H1 (cell line): ENCODE data around the gene ELL. TPM values are rescaled to one million over a fixed set of nuclear protein-coding genes. Genes with fewer than 3 reads are reported as not detected.

Experiments used
- CTCF ChIA-PET: fragments of 300-600 bp; sonication (Branson Sonifier 250); formaldehyde crosslinking; loops from one replicate; lab custom pipeline; 2021; ENCODE audit not compliant: partially characterized antibody; lab: Charles Lee
- POLR2A ChIA-PET: fragments of 300-600 bp; sonication (Branson Sonifier 250); formaldehyde crosslinking; loops from one replicate; lab custom pipeline; 2021; ENCODE audit warnings: inconsistent platforms; ENCODE audit not compliant: partially characterized antibody; lab: Charles Lee
- DNase-seq, 2 experiments: peaks; one replicate each; pipeline versions ENCODE4 v3.0.0 to v3.0.0-alpha.2; 2010 to 2022; ENCODE audit warnings: low spot score in 2 of 2, low read depth in 1 of 2, mixed read lengths in 1 of 2
- FAIRE-seq: peaks from 2 replicates; lab custom pipeline; 2011; peaks lifted over from hg19 to GRCh38; lab: Jason Lieb, UNC
- H2AFZ ChIP-seq: 2 replicates; pipeline ENCODE4 v1.8.1; 2012; ENCODE audit warnings: low read length, inconsistent platforms
- H2AK5ac ChIP-seq: 2 replicates; pipeline ENCODE4 v1.6.1; 2013; ENCODE audit warnings: low read depth, low read length
- H2BK120ac ChIP-seq: replicated peaks from 2 replicates; pipeline ENCODE3; 2013; ENCODE audit warnings: low read depth, low read length, inconsistent platforms
- H2BK12ac ChIP-seq: 2 replicates; pipeline ENCODE4 v1.6.1; 2013; ENCODE audit warnings: low read depth, low read length
- H2BK15ac ChIP-seq: 2 replicates; pipeline ENCODE4 v1.6.1; 2013; ENCODE audit warnings: low read length
- H2BK20ac ChIP-seq: 2 replicates; pipeline ENCODE4 v1.6.1; 2013; ENCODE audit warnings: low read length
- H2BK5ac ChIP-seq: 2 replicates; pipeline ENCODE4 v1.6.1; 2013; ENCODE audit warnings: low read depth, low read length
- H3K14ac ChIP-seq: 2 replicates; pipeline ENCODE4 v1.6.1; 2013; ENCODE audit warnings: inconsistent platforms; ENCODE audit not compliant: insufficient read length
- H3K18ac ChIP-seq: 2 replicates; pipeline ENCODE4 v1.6.1; 2013; ENCODE audit warnings: low read length; ENCODE audit errors: extremely low read depth
- H3K23ac ChIP-seq: 2 replicates; pipeline ENCODE4 v1.6.1; 2013; ENCODE audit warnings: inconsistent platforms; ENCODE audit not compliant: insufficient read length
- H3K23me2 ChIP-seq: 2 replicates; pipeline ENCODE4 v1.6.1; 2013; ENCODE audit warnings: low read depth, low read length
- H3K27ac ChIP-seq: 2 replicates; pipeline ENCODE4 v1.6.1; 2011; ENCODE audit warnings: low read depth, low read length, inconsistent platforms
- H3K27me3 ChIP-seq, 4 experiments: replicated peaks in 1 of 4; 1 replicate in 1 of 4; 2 replicates in 3 of 4; pipeline versions ENCODE4 v1.6.1 to v1.8.1; 2011 to 2013; ENCODE audit warnings: low read length in 3 of 4, mild to moderate bottlenecking in 3 of 4, inconsistent platforms in 2 of 4, mixed read lengths in 2 of 4, moderate library complexity in 1 of 4; ENCODE audit not compliant: control insufficient read depth in 3 of 4, insufficient read depth in 3 of 4; ENCODE audit errors: extremely low read depth in 1 of 4
- H3K36me3 ChIP-seq, 4 experiments: 2 replicates each; pipeline versions ENCODE4 v1.6.1 to v1.8.1; 2011 to 2013; ENCODE audit warnings: mild to moderate bottlenecking in 4 of 4, low read length in 3 of 4, moderate library complexity in 2 of 4, control low read depth in 1 of 4, inconsistent platforms in 1 of 4; ENCODE audit not compliant: insufficient read depth in 4 of 4, control insufficient read depth in 2 of 4
- H3K4ac ChIP-seq: replicated peaks from 2 replicates; pipeline ENCODE3; 2013; ENCODE audit warnings: low read length, low read depth, mixed read lengths, inconsistent platforms; ENCODE audit not compliant: insufficient read length
- H3K4me1 ChIP-seq, 4 experiments: replicated peaks in 1 of 4; 1 replicate in 1 of 4; 2 replicates in 3 of 4; pipeline versions ENCODE4 v1.6.1 to v1.8.1; 2011 to 2013; ENCODE audit warnings: low read length in 3 of 4, inconsistent platforms in 2 of 4, mixed read lengths in 1 of 4; ENCODE audit not compliant: insufficient read depth in 4 of 4, control insufficient read depth in 3 of 4
- H3K4me2 ChIP-seq, 2 experiments: 2 replicates each; pipeline versions ENCODE4 v1.6.1 to v1.8.1; 2011 to 2013; ENCODE audit warnings: low read depth in 2 of 2, low read length in 2 of 2, control low read depth in 1 of 2, inconsistent platforms in 1 of 2, mild to moderate bottlenecking in 1 of 2; ENCODE audit not compliant: insufficient read depth in 1 of 2
- H3K4me3 ChIP-seq, 4 experiments: fragments of 200-600, 300-600 bp in 1 of 4; sonication (generic), shearing (Covaris generic), sonication (Bioruptor Twin) in 1 of 4; 2 replicates each; pipeline versions ENCODE4 v1.5.1 to v1.8.1; 2011 to 2016; ENCODE audit warnings: low read length in 4 of 4, low read depth in 3 of 4, control low read depth in 2 of 4, inconsistent platforms in 2 of 4, mild to moderate bottlenecking in 2 of 4, mixed read lengths in 1 of 4, moderate library complexity in 1 of 4; ENCODE audit not compliant: insufficient read depth in 2 of 4; ENCODE audit errors: extremely low read depth in 1 of 4
- H3K56ac ChIP-seq: replicated peaks from 2 replicates; pipeline ENCODE3; 2013; ENCODE audit warnings: low read depth, mild to moderate bottlenecking, mixed read lengths, low read length, inconsistent platforms; ENCODE audit not compliant: insufficient read length
- H3K79me1 ChIP-seq: 2 replicates; pipeline ENCODE4 v1.6.1; 2013; ENCODE audit warnings: low read depth, low read length, control low read depth
- H3K79me2 ChIP-seq, 2 experiments: 2 replicates each; pipeline versions ENCODE4 v1.6.1 to v1.8.1; 2012 to 2013; ENCODE audit warnings: low read length in 2 of 2, mild to moderate bottlenecking in 2 of 2, inconsistent platforms in 1 of 2; ENCODE audit not compliant: insufficient read depth in 2 of 2, control insufficient read depth in 1 of 2
- H3K9ac ChIP-seq, 4 experiments: replicated peaks in 1 of 4; 1 replicate in 1 of 4; 2 replicates in 3 of 4; pipeline versions ENCODE4 v1.6.1 to v1.8.1; 2011 to 2013; ENCODE audit warnings: low read depth in 3 of 4, low read length in 3 of 4, control low read depth in 2 of 4, mild to moderate bottlenecking in 2 of 4, moderate library complexity in 2 of 4, inconsistent platforms in 1 of 4; ENCODE audit errors: extremely low read depth in 1 of 4
- H3K9me3 ChIP-seq, 2 experiments: 2 replicates each; pipeline versions ENCODE4 v1.6.1 to v1.8.1; 2012 to 2013; ENCODE audit warnings: mild to moderate bottlenecking in 2 of 2, moderate library complexity in 2 of 2, control low read depth in 1 of 2, inconsistent platforms in 1 of 2, low read depth in 1 of 2, low read length in 1 of 2, mixed read lengths in 1 of 2; ENCODE audit not compliant: insufficient read depth in 2 of 2
- H4K20me1 ChIP-seq, 2 experiments: replicated peaks in 1 of 2; 2 replicates each; pipeline versions ENCODE3 to v1.8.1; 2011 to 2013; ENCODE audit warnings: inconsistent platforms in 2 of 2, low read length in 2 of 2, mild to moderate bottlenecking in 1 of 2; ENCODE audit not compliant: insufficient read depth in 2 of 2, control insufficient read depth in 1 of 2
- H4K5ac ChIP-seq: 2 replicates; pipeline ENCODE4 v1.6.1; 2013; ENCODE audit warnings: low read length, low read depth, mixed read lengths, inconsistent platforms; ENCODE audit not compliant: insufficient read length
- H4K8ac ChIP-seq: 2 replicates; pipeline ENCODE4 v1.8.0; 2013; ENCODE audit warnings: mild to moderate bottlenecking, moderate library complexity, low read length, inconsistent platforms; ENCODE audit not compliant: insufficient read depth; ENCODE audit errors: extremely low read depth
- H4K91ac ChIP-seq: replicated peaks from 2 replicates; pipeline ENCODE3; 2013; ENCODE audit warnings: low read length, mixed read lengths, inconsistent platforms; ENCODE audit not compliant: insufficient read length
- BCL11A ChIP-seq, 2 experiments: IDR thresholded peaks; one replicate each; pipeline ENCODE4 v1.6.1; 2011; ENCODE audit warnings: low read depth in 2 of 2, low read length in 2 of 2, mild to moderate bottlenecking in 2 of 2
- CBX5 ChIP-seq: fragments of 300-800, 300-1000 bp; sonication (generic); IDR thresholded peaks from 2 replicates; pipeline ENCODE4 v1.7.1; 2016; ENCODE audit warnings: antibody characterized with exemption, low read length, low read depth
- CHD1 ChIP-seq: IDR thresholded peaks from 2 replicates; pipeline ENCODE4 v1.6.1; 2012; ENCODE audit warnings: low read depth, low read length, improper control_type of control experiment
- CREB1 ChIP-seq: IDR thresholded peaks from 2 replicates; pipeline ENCODE4 v1.6.1; 2012; ENCODE audit warnings: inconsistent platforms
- EGR1 ChIP-seq: IDR thresholded peaks from 2 replicates; pipeline ENCODE4 v1.6.1; 2011; ENCODE audit warnings: low read depth, low read length, borderline replicate concordance
- HDAC2 ChIP-seq, 2 experiments: fragments of 300-600 bp in 1 of 2; sonication (generic) in 1 of 2; IDR thresholded peaks; 2 replicates each; pipeline ENCODE4 v1.6.1; 2011 to 2012; ENCODE audit warnings: low read depth in 2 of 2, low read length in 2 of 2, mild to moderate bottlenecking in 2 of 2, moderate library complexity in 2 of 2, borderline replicate concordance in 1 of 2, inconsistent platforms in 1 of 2
- JUN ChIP-seq: IDR thresholded peaks from 2 replicates; pipeline ENCODE4 v1.6.1; 2011; ENCODE audit warnings: low read depth, mild to moderate bottlenecking, improper control_type of control experiment, low read length
- KDM4A ChIP-seq: IDR thresholded peaks from one replicate; pipeline ENCODE4 v1.7.1; 2012; ENCODE audit warnings: low read depth, mild to moderate bottlenecking, moderate library complexity, low read length, inconsistent platforms; ENCODE audit not compliant: severe bottlenecking
- POLR2AphosphoS5 ChIP-seq: IDR thresholded peaks from 2 replicates; pipeline ENCODE4 v1.6.1; 2011; ENCODE audit warnings: low read depth, low read length
- RFX5 ChIP-seq: IDR thresholded peaks from 2 replicates; pipeline ENCODE4 v1.6.1; 2011; ENCODE audit warnings: low read depth, low read length, improper control_type of control experiment, borderline replicate concordance
- SP2 ChIP-seq: IDR thresholded peaks from 2 replicates; pipeline ENCODE4 v1.6.1; 2012; ENCODE audit warnings: mild to moderate bottlenecking, low read length, inconsistent platforms
- WGBS, 2 experiments: shearing (Covaris generic) in 1 of 2; methylation state at CpG; one replicate each; pipeline versions ENCODE4 v1.1.6 to v1.1.7; 2013 to 2015; ENCODE audit warnings: low lambda C conversion rate in 2 of 2, mixed read lengths in 2 of 2, inconsistent platforms in 1 of 2, low coverage in 1 of 2, missing lambda C conversion rate in 1 of 2; ENCODE audit not compliant: insufficient replicate concordance in 2 of 2, insufficient coverage in 1 of 2, insufficient read length in 1 of 2; ENCODE audit errors: extremely low coverage in 1 of 2, missing lambda C conversion rate in 1 of 2; 5-methylcytosine and 5-hydroxymethylcytosine counted together
- polyA plus RNA-seq, 7 experiments: library from polyadenylated mRNA; depleted of rRNA in 3 of 7; stranded (reverse) in 5 of 7; unstranded in 2 of 7; fragments of >200 nt in 5 of 7; fragments of 200-250 nt in 2 of 7; gene quantifications; 1 replicate in 5 of 7; 2 replicates in 1 of 7; 4 replicates in 1 of 7; pipeline versions ENCODE4 v1.2.1 to v1.2.3, GENCODE V29; 2011 to 2013; ENCODE audit warnings: missing spikeins in 2 of 7, mixed read lengths in 2 of 7
- total RNA-seq: library from RNA; stranded (reverse); fragmentation: NEBNext Ultra II Directional; extraction: Animal tissue kit (Norgen Biotek cat#: 25700); gene quantifications from 2 replicates; pipeline ENCODE4 v1.2.1, GENCODE V29; 2021
- TF ChIP-seq, protein P1 (sequence below): IDR thresholded peaks from 2 replicates; pipeline ENCODE4 v1.6.1; 2012; ENCODE audit warnings: inconsistent platforms
- TF ChIP-seq, protein P2 (sequence below): IDR thresholded peaks from 2 replicates; pipeline ENCODE4 v1.6.1; 2011; ENCODE audit warnings: low read length, improper control_type of control experiment

Gene ELL
- total and polyA plus RNA-seq, 2 of the 8 experiments (the other 6 are each of a cell fraction or from before 2014, with no cell fraction given), result 5.2 to 10.5 TPM

DNA sequence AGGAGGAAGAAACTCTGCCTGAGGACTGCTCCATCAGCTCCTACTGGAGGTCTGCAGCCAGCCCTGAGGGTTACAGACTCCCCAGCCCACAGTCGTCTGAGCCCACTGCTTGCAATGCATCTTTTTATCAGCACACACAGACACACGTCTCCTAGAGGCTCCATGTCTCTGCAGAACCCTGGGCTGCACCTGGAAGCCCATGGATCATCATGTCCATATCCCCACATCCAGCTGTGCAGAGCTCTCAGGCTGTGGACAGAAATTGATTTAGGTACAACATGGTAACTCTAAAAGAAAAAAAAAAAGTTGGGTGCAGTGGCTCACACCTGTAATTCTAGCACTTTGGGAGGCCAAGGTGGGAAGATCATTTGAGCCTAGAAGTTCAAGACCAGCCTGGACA is 51.1 kb downstream of the ELL start:
- Histone ChIP-seq H2BK5ac (no peak overlapping the region), H3K56ac (no peak overlapping the region), H3K4me1 (peaks cover 0 to 1% (median 0%) of the 10 kb centered on the region in 4 experiments; a peak in 2 of 7 replicates), H3K14ac (no peak overlapping the region), H3K4me2 (no peak overlapping the region), H2AK5ac (no peak overlapping the region), H3K23ac (no peak overlapping the region), H3K9me3 (no peaks in the 10 kb centered on the region), H4K8ac (no peak overlapping the region), H3K27me3 (no peaks in the 10 kb centered on the region), H2AFZ (no peak overlapping the region), H4K5ac (no peak overlapping the region), H4K91ac (peak overlapping the region; percentile 16), H3K9ac (no peak overlapping the region), H3K23me2 (peaks cover 8% of the 10 kb centered on the region; the same call in 1 of the 2 replicates), H3K27ac (no peak overlapping the region), H3K79me1 (peaks cover 14% of the 10 kb centered on the region), H2BK12ac (no peak overlapping the region), H4K20me1 (peaks cover 11 to 20% of the 10 kb centered on the region in 2 experiments), H3K79me2 (peaks cover 0 to 4% of the 10 kb centered on the region in 2 experiments; a peak in 1 of 4 replicates), H2BK20ac (no peak overlapping the region), H3K18ac (no peak overlapping the region), H2BK15ac (no peak overlapping the region), H3K4me3 (no peak overlapping the region), H2BK120ac (no peak overlapping the region), H3K36me3 (no peaks in the 10 kb centered on the region), H3K4ac (no peak overlapping the region)
- no peak for DNase-seq
- ChIA-PET CTCF (interaction anchor here (0.9 to 11.1 kb wide), 19 partner anchors 7 to 159 kb away, joined by 3 to 213 read pairs (median 9); partner anchors contain the start of genes ELL and REX1BD), POLR2A (no interaction called here)
- no peak for FAIRE-seq
- 79% methylated on average over 2 of the region's 2 CpGs; no CpG with 5 or more reads in 1 of the 2 experiments for WGBS, 2 experiments
- TF ChIP-seq, protein P1, sequence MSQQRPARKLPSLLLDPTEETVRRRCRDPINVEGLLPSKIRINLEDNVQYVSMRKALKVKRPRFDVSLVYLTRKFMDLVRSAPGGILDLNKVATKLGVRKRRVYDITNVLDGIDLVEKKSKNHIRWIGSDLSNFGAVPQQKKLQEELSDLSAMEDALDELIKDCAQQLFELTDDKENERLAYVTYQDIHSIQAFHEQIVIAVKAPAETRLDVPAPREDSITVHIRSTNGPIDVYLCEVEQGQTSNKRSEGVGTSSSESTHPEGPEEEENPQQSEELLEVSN, result no peak
- TF ChIP-seq CREB1 (no peak), SP2 (no peak), POLR2AphosphoS5 (no peak), HDAC2 (IDR thresholded peaks at IDR 0.05; ENCODE audit: borderline replicate concordance in 1 of 2, low read depth in 2 of 2, low read length in 2 of 2) (no peak), RFX5 (no peak), CBX5 (no peak), EGR1 (no peak), KDM4A (no peak), BCL11A (IDR thresholded peaks at IDR 0.05; ENCODE audit: low read depth in 2 of 2, low read length in 2 of 2) (no peak), CHD1 (no peak), JUN (no peak)
- TF ChIP-seq, protein P2, sequence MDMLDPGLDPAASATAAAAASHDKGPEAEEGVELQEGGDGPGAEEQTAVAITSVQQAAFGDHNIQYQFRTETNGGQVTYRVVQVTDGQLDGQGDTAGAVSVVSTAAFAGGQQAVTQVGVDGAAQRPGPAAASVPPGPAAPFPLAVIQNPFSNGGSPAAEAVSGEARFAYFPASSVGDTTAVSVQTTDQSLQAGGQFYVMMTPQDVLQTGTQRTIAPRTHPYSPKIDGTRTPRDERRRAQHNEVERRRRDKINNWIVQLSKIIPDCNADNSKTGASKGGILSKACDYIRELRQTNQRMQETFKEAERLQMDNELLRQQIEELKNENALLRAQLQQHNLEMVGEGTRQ, result no peak
